Suppressor macrophage treated with lipopolysaccharide for 4 hours (primary cell): ENCODE measurements around the gene SUSD6.
"Not testable (repeated sequence)": the region's sequence is repeated elsewhere in the genome, so short reads cannot be mapped to it uniquely, and the experiment has no call there.

Experiments used
- DNase-seq: peaks from one replicate; pipeline ENCODE4 v3.0.0-alpha.2; 2020

SUSD6 gene

DNA sequence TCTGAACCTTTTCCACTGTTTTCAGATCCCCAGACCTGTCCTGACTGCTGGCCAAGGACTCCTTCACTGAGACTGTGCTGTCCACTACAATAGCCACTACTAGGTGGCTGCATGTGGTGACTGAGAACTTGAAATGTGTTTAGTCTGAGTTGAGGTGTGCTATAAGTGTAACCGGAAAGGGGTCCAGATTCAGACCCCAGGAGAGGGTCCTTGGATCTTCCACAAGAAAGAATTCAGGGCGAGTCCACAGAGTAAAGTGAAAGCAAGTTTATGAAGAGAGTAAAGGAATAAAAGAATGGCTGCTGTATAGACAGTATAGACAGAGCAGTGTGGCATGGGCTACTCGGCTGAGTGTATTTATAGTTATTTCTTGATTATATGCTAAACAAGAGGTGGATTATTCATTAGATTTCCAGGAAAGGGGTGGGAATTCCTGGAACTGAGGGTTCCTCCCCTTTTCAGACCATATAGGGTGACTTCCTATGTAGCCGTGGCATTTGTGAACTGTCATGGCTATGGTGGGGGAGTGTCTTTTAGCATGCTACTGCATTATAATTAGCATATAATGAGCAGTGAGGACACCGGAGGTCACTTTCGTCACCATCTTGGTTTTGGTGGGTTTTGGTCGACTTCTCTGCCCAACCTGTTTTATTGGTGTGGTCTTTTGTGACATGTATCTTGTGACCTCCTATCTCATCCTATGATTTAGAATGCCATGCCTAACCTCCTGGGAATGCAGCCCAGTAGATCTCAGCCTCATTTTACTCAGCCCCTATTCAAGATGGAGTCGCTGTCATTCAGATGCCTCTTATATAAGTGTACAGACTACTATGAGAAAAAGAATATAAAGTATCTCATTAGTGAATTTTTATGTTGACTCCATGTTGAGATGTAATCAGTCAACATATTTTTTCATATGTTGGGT lies 85.5 kb downstream of the SUSD6 start:
- DNase-seq, result peak; percentile 81

DNA sequence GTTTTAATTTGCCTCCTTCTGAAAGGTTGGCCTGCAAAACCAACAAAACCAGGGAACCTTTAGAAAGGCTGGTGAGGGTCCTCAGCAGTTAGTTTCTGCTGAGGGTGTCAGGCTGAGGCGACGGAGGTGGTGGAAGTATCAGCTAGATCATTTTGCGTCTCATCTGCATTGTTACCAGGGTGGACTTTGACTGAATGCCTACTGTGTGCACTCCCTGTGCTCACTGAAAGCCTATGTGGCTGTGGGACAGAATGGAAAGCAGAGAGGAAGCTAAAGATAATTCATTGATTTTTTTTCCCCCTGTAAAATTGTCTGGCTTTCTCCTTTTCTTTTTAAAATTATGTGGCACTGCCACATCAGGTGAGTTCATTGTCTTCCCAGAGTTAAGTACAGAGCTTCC lies 87.2 kb downstream of the SUSD6 start:
- DNase-seq, result no peak

DNA sequence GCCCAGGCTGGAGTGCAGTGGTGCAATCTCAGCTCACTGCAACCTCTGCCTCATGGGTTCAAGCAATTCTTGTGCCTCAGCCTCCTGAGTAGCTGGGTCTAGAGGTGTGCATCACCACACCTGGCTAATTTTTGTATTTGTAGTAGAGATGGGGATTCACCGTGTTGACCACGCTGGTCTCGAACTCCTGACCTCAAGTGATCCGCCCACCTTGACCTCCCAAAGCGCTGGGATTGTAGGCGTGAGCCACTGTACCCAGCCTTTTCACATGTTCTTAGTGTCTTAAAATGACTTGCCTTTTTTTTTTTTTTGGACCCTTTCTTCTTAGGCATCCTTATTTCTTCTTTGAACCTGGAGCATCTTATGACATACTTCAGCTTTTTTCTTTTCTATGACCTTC lies 87.8 kb downstream of the SUSD6 start:
- DNase-seq, result not testable (repeated sequence)

DNA sequence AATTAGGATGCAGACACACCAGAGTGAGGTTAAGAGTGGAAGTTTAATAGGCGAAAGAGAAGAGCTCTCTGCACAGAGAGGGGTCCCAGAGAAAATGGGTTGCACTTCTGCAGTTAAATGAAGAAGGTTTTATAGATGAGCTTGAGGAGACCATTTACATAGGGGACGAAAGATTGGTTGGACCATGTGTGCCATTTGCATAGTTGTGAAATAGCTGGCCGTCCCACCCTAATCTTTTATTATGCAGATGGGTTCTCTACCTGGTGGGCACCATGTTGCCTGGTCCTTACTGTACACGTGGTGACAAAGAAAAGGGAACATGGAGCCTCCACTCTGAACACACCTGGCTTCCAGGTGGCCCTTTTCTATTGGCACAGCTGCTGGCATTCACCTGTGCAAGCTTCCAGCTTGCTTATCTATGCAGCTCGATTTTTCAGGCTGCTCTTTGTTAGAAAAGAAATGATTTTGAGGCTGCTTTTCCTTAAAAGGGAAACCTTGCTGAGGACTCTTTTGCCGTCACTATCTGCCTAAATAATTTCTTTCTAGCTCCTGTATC lies 88.4 kb downstream of the SUSD6 start:
- DNase-seq, result no peak

DNA sequence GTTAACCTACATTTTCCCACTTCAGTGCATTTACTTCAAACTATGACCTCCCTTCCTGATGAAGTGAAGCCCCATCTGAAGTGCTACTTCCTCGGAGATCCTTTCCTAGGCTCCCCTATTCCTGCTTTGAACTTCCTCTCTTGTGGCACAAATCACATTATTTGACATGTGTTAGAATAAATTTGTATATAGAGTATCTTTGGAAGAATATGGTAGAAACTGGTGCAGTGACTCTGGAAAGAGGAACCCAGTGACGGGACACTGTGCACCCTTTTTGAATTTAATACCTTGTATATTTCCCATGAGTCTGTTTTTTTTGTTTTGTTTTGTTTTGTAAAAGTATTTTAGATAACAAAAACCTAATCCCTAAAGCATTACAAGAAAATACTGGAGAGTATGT lies 89.2 kb downstream of the SUSD6 start:
- no peak for DNase-seq

DNA sequence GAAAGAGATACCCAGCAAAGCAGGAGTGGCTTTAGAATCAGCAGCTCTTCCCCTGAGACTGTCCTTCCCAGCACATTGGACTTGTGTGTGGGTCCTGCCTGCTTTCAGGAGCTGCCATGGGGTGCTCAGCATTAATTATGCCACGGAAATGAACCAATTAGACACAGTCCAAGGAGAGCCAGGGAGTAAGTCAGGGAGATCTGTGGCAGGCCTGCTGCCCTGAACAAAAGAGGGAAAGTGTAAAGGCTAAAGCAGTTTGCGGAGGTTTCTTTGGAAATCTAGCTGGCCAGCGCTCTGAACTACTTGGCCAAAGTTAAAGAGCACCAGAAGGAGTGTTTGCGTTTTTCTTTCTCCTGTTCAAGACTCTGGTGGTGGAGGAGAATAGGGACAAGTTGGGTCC lies 89.9 kb downstream of the SUSD6 start:
- no peak for DNase-seq

DNA sequence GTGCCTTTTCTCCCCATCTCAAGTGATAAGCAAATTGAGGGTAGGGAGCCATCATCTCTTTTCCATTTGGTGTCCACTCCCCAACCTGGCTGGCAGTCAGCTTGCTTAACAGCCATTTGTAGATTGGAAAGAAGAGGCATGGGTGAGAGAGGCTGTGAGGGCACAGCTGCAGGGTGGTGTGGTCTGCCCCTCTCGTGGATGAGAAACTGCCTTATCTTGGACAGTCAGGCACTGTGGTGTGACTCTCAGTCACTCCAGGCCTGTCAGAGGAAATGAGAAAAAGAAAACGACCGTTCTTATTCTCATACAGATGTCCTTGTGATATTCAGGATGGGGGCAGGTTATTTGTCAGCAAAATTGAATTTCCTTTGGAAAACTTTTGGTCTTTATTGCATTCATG lies 90.5 kb downstream of the SUSD6 start:
- peak; percentile 71 for DNase-seq

DNA sequence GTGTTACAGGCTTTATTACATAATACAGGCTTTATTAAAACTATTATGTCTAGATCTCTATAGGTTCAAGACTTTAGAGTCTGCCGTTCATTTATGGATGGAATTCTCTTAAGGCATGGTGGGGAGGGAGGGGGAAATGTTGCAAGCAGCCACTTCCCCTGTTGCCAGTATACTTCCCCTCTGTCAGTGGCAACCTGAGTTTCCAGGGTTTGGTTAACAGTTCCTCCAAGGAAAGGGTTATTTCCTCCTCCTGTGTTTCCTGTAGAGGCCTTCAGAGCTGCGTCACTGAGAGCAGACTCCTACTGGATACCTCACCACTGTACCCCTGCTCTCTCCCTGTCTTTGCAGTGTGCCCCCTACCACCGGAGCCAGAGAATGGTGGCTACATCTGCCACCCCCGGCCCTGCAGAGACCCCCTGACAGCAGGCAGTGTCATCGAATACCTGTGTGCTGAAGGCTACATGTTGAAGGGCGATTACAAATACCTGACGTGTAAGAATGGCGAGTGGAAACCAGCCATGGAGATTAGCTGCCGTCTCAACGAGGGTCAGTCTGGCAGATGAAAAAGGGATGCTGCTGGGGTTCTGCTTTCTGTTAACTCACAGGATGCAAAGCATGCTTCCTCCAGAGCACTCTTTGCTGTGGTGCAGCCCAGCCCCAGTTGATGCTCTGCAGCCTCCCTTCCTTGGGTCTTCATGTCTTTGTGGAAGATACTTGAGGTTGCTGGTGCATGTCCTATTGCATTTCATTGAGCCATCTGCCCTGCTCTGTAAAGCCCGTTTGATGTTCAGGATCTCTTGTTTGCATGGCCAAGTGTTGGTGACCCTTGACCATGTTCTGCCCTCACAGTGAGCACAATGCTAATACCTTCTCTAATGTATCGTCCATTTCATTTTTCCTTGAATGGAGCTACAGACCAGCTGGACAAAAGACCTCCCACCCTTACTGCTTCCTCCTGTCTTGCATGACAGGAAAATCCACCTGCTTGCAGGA lies 91.9 kb downstream of the SUSD6 start:
- peak; percentile 86 for DNase-seq

DNA sequence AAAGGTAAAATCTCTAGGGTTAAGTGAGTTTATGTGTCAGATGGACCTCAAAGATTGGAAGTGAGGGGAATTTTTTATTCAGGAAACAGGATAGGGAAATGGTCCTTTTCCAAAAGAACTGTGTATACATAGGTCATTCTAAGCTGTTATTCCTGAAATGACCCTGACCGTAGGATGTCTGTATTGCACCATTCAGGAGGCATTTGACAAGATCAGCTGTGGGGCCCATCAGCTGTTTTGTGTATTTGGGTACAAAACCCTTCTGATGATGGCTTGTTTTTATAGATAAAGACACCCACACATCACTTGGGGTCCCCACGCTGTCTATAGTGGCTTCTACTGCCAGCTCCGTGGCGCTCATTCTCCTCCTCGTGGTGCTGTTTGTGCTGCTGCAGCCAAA lies 92.9 kb downstream of the SUSD6 start:
- DNase-seq, result no peak

DNA sequence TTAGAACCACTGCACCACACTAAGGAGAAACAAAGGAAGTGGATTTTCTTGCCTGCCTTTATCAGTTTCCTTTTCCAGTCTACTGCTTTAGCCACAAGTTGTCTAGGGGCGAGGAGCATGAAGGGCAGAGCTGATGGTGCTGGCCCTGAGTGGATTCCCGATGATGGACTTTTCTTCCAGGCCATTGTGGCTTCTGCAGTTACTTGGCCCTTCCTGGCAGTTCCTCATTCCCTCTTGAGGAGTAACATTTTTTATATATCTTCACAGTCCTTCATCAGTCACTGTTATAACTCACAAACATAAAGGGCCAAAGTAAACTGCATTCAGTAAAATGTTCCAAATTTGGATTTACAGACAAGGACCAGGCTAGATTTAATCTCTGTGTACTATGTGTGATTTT lies 94.3 kb downstream of the SUSD6 start:
- peak; percentile 48 for DNase-seq

DNA sequence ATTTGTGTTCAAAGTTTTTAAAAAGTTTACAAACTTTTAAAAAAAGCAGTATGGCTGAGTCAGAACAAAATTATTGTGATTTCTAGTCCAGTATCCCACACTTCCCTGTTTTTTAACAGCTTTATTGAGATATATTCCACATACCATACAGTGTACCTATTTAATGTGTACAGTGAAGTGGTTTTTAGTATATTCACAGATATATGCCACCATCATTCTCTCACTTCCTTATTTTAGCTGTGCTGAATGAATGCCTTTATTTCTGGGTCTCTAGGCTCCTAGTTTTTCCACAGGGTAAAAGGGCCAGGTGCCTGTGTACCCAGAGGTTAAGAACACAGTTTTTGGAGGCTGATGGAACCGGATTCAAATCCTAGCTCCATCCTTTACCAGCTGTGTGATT lies 96.7 kb downstream of the SUSD6 start:
- no peak for DNase-seq

DNA sequence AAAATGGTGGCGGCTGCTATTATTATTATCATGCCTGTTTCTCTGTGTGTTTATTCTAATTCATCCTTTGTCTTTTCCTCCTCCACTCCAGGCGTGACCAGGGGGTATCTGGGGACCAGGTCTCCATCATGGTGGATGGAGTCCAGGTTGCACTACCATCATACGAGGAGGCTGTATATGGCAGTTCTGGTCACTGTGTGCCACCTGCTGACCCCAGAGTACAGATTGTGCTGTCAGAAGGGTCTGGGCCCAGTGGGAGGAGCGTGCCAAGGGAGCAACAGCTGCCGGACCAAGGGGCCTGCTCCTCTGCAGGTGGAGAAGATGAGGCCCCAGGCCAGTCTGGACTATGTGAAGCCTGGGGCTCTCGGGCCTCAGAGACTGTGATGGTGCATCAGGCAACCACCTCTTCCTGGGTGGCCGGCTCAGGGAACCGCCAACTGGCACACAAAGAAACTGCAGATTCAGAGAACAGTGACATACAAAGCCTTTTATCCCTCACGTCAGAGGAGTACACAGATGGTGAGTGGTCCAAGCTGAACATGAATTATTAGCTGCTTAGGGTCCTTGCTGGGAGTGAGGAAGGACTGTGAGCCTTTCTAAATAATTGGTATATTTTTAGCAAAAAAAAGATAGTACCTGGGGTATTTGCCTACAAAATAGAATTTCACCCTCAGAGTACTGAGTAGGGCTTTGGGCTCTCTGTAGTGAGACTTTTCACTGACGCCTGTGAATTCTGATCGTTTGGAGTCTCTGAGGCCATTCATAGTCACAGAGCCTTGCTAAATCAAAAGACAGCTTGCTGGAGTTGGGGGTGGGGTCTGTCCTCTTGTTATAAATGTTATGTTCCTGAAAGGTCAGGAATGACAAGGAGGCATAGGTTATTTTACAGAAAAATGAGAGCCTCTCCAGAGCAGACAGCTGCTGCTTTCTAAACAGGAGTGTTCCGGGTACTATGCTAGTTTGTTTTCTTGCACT lies 97.5 kb downstream of the SUSD6 start:
- no peak for DNase-seq

DNA sequence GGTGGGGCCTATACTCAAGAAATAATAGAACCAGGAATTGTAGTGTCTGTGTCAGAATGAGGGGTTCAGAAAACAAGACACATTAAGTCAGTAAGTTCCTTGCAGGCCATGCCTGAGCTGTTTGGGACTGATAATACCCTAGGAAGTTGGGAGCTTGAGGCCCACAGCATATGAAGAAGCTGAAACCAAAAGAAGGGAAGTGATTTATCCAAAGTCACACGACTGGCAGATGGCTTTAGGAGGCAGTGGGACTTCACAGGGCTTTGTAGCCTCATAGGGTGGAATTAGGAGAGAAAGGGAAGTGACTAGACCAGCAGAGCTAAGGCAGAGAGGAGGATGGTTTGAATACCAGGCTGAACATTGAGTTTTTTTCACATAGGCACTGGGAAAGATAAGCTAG lies 99.0 kb downstream of the SUSD6 start:
- DNase-seq, result peak; percentile 90

DNA sequence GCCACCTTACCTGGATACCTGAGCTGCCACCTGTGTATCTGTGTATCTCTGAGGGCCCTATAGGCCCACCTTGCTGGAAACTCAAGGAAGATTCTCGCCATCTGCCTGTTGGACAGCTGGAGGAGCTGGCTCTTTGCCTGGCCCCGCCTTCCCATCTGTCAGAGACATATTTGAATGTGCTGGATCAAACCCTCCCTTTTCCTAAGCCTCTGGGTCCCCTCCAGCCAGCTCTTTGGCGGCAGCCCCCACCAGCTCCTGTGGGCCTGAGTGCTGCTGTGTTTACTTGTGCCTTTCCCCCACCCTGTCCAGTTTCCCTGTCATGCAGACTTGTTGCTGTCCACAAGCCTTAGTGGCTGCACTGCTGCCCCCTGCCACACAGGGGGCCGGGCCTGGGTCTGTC lies 99.7 kb downstream of the SUSD6 start:
- no peak for DNase-seq

DNA sequence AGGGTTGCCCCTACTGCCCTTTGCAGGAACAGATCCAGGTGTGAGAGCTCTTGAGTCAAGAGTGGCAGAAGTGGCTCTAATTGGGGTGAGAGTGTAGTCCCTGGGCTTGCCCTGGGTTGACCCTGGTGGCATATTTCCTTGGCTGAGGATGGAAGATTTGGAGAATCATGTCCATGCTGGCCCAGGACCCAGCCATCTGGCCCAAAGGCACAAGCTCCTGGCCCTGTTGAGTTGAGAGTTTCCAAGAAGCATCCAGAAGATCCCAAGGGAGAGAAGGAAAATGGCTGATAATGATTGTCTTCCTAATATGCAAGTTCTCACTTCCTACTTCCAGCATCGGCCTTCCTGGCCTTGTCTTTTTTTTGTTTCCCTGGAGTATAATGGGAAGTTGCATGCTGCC lies 100.1 kb downstream of the SUSD6 start:
- no peak for DNase-seq

DNA sequence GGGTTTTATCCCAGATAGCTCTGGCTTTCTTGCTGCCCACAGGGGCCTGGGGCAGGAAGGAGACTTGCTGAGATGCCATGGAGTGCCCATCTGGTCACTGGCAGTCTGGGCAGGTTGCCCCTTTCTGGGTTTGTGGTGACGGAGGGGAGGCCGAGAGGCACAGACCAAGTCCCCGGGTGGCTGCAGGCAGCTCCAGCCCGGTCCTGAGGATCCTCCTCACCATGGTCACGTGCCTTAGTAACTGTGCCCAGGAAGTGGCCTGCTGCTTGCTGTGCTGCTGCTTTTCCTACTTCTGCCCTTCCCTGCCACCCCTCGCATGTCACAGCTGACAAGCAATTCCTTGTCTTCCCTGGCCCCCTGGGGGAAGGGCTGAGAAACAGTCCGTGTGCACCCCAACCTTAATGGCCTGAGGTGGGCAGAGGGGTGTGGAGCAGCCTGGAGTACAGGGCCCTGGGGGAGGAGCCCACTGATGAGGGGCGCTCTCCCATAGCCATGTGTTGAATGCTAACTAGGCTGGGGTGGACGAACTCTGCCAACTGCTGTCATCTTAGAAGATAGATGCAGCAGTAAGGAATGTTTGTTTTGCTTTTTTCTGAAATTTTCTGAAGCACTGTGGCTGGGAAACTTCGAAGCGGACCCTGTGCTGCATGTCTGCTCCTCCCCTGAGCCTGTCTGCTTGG lies 100.6 kb downstream of the SUSD6 start:
- no peak for DNase-seq

DNA sequence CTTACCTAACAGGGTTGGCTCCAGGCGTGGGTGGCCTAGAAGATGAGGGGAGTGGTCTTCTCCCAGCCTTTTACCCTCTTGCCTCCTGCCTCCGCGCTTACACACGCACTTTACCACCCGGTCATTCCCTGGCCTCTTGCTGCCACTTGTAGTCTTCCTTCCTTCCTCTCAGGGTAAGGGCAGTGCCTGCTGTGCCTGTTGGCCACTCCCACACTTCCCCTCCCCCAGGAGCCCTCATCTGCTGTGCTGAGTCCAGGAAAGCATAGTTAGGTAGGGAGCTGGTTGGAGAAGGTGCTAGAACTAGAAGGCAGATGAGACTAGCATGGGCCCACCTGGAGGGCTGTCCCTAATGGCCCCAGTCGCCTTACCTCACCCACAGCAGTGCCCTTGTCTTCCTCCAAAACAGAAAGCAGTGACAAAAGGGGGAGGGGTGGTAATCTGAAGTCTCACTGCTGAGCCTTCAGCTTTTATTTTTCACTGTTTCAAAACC lies 101.2 kb downstream of the SUSD6 start:
- DNase-seq, result peak; percentile 54

DNA sequence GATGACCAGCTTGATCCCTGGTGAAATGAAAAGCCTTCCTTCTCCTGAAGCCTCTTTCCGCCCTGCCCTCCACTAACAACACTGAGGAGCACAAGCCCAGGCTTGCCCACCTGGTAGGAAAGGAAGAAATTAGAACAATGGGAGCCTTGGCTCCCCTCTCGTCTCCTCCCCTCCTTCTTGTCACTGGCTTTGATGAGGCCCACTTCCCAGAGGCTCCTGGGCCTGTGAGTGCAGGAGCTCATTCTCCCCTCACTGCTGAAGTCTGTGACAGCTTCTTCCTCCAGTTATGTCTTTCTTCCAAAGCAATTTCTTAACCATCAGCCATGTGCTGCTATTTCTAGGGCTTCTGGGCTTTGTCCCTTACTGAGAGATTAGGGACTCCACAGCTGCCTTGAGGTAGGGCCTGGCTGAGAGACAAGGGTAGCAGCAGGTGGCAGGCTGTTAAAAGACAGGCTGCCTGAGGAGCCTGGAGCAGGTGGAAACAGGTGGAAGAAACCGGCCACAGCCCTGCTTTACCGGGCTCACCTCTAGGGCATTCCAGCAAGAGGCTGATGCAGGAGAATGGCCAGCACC lies 101.9 kb downstream of the SUSD6 start:
- DNase-seq, result no peak

DNA sequence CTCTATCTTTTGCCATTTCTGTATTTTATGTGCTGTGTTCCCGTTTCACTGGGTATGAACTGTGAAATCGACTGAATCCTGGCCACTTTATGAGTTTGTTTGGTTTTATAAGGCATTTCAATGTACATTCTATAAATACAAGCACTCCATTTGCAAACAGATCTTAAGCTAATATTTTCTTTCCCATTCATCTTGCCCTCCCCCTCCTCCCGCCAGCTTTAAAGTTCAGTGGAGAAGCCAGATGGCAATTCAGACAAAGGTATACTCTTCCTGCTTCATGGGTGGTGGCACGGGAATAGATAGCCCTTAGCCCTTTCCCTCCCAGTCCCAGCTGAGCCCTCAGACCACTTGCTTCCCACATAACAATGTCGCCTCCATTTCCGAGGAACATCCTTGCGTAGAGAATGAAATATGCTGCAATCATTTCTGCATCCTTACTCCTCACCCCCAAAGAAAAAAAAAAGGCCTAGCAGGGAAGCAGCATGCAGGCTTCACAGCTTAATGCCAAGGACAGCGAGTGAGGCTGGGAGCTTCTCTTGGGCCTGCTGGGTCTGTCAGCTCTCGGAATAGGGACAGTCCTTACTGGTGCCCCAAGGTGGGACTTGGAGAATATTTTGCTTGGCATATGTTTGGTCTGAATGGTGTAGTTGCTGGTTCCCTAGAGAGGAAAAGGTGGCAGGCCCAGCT lies 102.7 kb downstream of the SUSD6 start:
- no peak for DNase-seq

DNA sequence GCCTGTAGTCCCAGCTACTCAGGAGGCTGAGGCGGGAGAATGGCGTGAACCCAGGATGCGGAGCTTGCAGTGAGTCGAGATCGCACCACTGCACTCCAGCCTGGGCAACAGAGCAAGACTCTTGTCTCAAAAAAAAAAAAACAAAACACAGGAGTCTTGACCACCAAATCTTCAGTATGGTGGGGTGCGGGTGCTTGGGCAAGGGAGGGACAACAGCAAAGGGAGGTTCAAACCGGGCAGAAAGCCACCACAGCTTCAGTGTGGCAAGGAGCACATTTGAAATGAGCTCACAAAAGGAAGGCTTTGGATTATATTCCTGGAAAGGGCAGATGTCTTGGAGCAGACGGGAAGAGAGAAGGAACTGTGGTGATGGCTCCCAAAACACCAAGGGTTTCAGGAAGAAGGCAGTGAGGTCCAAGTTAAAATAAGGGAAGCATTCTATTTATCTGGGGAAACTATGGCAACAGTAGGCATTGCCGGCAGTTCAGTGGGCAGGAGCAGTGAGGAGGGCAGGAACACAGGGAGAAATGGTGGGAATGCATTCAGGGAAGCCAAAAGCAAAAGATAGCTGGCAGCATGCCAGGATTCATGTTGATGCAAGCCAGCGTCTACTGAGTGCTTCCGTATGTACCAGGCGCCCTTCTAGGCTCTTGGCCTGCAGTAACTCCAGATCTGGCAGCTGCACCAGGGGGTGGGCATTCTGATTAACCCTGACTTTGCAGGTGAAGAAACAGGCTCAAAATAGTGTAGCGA lies 104.5 kb downstream of the SUSD6 start:
- no peak for DNase-seq
